Mesothelial cell of epicardium (in vitro differentiated cells): ENCODE results near the gene CENPT. TPM values are rescaled to one million over a fixed set of nuclear protein-coding genes. Genes with fewer than 3 reads are reported as not detected.

Experiments used
- DNase-seq, 2 experiments: peaks; one replicate each; pipeline ENCODE4 v3.0.0; 2021; ENCODE audit warnings: low spot score in 2 of 2; ENCODE audit not compliant: unreplicated experiment in 2 of 2
- H3K27ac Mint-ChIP-seq: 2 replicates; pipeline ENCODE4 v1.8.0; 2021; ENCODE audit warnings: mixed read lengths
- H3K27me3 Mint-ChIP-seq: 2 replicates; pipeline ENCODE4 v1.8.0; 2021; ENCODE audit warnings: low read depth, mixed read lengths
- H3K36me3 Mint-ChIP-seq: 2 replicates; pipeline ENCODE4 v1.8.0; 2021; ENCODE audit warnings: mixed read lengths
- H3K4me1 Mint-ChIP-seq: 2 replicates; pipeline ENCODE4 v1.8.0; 2021; ENCODE audit warnings: mixed read lengths
- H3K4me3 Mint-ChIP-seq: 2 replicates; pipeline ENCODE4 v1.8.0; 2021; ENCODE audit warnings: mild to moderate bottlenecking, moderate library complexity, mixed read lengths
- H3K9me3 Mint-ChIP-seq: 2 replicates; pipeline ENCODE4 v1.8.0; 2021; ENCODE audit warnings: mixed read lengths
- CTCF ChIP-seq: fragments of 200-600 bp; sonication (generic); IDR thresholded peaks from one replicate; pipeline ENCODE4 v1.5.0; 2021; ENCODE audit warnings: antibody characterized with exemption; ENCODE audit not compliant: unreplicated experiment
- total RNA-seq: library from RNA; stranded (reverse); gene quantifications from 3 replicates; pipeline ENCODE4 v1.2.1, GENCODE V29; 2021

CENPT gene
- total RNA-seq, 1 donor from 2014 or later = 73.8 TPM

DNA sequence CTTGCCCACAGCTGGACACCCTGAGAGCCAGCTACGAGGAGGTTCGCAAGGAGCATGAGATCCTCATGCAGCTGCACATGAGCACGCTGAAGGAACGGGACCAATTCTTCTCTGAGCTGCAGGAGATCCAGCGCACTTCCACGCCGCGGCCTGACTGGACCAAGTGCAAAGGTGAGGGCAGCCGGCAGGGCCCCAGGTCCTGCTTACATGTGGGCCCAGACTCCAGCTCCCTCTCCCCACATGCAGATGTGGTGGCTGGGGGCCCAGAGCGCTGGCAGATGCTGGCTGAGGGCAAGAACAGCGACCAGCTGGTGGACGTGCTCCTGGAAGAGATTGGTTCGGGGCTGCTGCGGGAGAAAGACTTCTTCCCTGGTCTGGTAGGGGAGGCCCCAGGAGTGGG is 21.6 kb downstream of the CENPT start:
- Mint-ChIP-seq H3K4me1 (no peaks in the 10 kb centered on the region), H3K9me3 (no peaks in the 10 kb centered on the region), H3K4me3 (no peak overlapping the region), H3K27me3 (no peaks in the 10 kb centered on the region), H3K27ac (no peak overlapping the region), H3K36me3 (peaks cover 9% of the 10 kb centered on the region)
- DNase-seq = no peak
- TF ChIP-seq CTCF = no peak

- Mint-ChIP-seq H3K27ac (no peak overlapping the region), H3K36me3 (peaks cover 9% of the 10 kb centered on the region), H3K4me1 (no peaks in the 10 kb centered on the region), H3K4me3 (no peak overlapping the region), H3K27me3 (no peaks in the 10 kb centered on the region), H3K9me3 (no peaks in the 10 kb centered on the region)
- TF ChIP-seq CTCF = no peak
- no peak for DNase-seq
These were observed 22.4 kb downstream of the CENPT start for GRCh38 chr16:67825119-67825518.

DNA sequence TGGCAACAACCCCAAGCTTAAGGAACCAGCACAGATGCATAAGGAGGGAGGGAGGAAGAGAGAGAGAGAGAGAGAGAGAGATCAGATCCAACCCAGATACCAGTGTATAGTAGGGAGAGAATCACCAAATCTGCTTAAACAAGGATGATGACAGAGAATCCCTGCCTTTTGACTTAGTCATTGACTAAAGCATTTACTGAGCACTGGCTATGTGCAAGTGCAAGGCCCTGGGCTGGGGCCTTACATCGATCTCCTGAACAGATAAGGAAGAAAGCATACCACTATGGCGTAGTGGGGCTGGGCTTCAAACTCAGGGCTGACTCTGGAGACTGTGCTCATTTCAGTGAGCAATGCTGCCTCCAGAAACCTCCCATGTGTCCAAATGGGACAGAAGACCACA is 25.0 kb downstream of the CENPT start:
- no peak overlapping the region for H3K27ac Mint-ChIP-seq
- H3K4me1 Mint-ChIP-seq = no peaks in the 10 kb centered on the region
- no peaks in the 10 kb centered on the region for H3K27me3 Mint-ChIP-seq
- no peaks in the 10 kb centered on the region for H3K9me3 Mint-ChIP-seq
- DNase-seq = no peak
- H3K4me3 Mint-ChIP-seq = no peak overlapping the region
- peaks cover 5% of the 10 kb centered on the region for H3K36me3 Mint-ChIP-seq
- TF ChIP-seq CTCF = no peak

DNA sequence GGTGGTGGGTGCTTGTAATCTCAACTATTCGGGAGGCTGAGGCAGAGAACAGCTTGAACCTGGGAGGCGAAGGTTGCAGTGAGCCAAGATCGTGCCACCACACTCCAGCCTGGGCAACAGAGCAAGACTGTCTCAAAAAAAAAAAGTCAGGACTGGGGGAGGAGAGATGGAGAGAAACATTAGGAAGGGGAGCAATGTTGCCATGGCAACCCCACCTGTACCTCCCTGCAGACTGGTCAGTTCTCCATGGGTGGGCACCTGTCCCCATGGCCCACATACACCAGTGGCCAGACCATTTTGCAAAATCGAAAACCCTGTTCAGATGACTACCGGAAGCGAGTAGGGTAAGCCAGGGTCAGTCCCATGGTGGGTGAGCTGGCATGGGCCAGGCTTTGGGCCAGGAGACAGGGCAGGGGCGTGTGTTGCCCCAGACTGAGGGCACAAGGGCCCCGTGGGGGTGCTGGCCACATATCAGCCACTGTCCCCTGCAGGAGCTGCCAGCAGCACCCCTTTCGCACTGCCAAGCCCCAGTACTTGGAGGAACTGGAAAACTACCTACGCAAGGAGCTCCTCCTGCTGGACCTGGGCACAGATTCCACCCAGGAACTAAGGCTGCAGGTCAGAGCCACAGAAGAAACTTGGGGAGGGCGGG is 26.8 kb downstream of the CENPT start:
- TF ChIP-seq CTCF = no peak
- Mint-ChIP-seq H3K27me3 (no peaks in the 10 kb centered on the region), H3K4me3 (no peak overlapping the region), H3K9me3 (no peaks in the 10 kb centered on the region), H3K36me3 (no peaks in the 10 kb centered on the region), H3K4me1 (peaks cover 2% of the 10 kb centered on the region), H3K27ac (no peak overlapping the region)
- no peak for DNase-seq

DNA sequence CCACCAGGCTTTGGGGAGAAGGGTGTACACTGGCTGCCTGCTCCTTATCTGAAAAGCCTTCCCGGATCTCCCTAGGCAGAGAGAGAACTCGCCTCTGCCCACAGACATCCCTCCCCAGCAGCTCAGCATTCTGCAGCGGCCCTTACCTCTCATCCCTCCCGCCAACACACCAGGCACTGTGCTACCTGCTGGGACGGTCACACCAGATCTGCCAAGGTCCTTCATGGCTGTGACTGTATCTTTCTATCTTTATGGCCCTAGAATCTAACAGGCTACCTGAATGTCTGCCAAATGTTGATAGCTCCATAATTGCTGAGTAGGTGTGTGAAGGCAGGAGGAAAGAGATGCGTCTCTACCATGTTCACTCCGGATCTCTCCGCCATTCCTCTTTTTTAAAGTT is 32.9 kb downstream of the CENPT start:
- TF ChIP-seq CTCF = no peak
- no peak for DNase-seq
- peaks cover 2% of the 10 kb centered on the region for H3K4me1 Mint-ChIP-seq
- no peaks in the 10 kb centered on the region for H3K36me3 Mint-ChIP-seq
- H3K4me3 Mint-ChIP-seq = no peak overlapping the region
- H3K9me3 Mint-ChIP-seq = no peaks in the 10 kb centered on the region
- no peak overlapping the region for H3K27ac Mint-ChIP-seq
- H3K27me3 Mint-ChIP-seq = no peaks in the 10 kb centered on the region

GRCh38 chr16:67811899-67812298 is 35.6 kb downstream of the CENPT start:
- Mint-ChIP-seq H3K27ac (no peak overlapping the region), H3K36me3 (no peaks in the 10 kb centered on the region), H3K27me3 (no peaks in the 10 kb centered on the region), H3K4me3 (no peak overlapping the region), H3K9me3 (no peaks in the 10 kb centered on the region), H3K4me1 (peaks cover 7% of the 10 kb centered on the region)
- no peak for TF ChIP-seq CTCF
- no peak for DNase-seq
